ENCODE measurements around the gene SLC25A21.

The SLC25A21 gene

GRCh38 chr14:37091651-37092050 is 80.8 kb downstream of the SLC25A21 start:
- no peak overlapping the region for H3K9ac ChIP-seq (ENCODE audit: low read length)
- H4K20me1 ChIP-seq (ENCODE audit: low read depth, low read length), result no peaks in the 10 kb centered on the region
- H3K9me2 ChIP-seq (replicated peaks; ENCODE audit: insufficient read depth, low read length), result no peaks in the 10 kb centered on the region
- no peaks in the 10 kb centered on the region for H3K9me3 ChIP-seq (ENCODE audit: insufficient read depth, low read length)
- no peaks in the 10 kb centered on the region for H3K36me3 ChIP-seq (ENCODE audit: low read length)
- no peak overlapping the region for H3K4me3 ChIP-seq (ENCODE audit: insufficient read depth, low read length, poor library complexity, severe bottlenecking)
- no peak overlapping the region for H2AFZ ChIP-seq (ENCODE audit: low read depth, low read length, severe bottlenecking)
- no peak overlapping the region for H3K4me2 ChIP-seq (ENCODE audit: low read depth, low read length, poor library complexity, severe bottlenecking)
- no peaks in the 10 kb centered on the region for H3F3A ChIP-seq (ENCODE audit: insufficient read depth)
- H3K27me3 ChIP-seq (ENCODE audit: low read length), result no peaks in the 10 kb centered on the region
- no peak overlapping the region for H3K27ac ChIP-seq (ENCODE audit: low read depth, low read length)
- TF ChIP-seq EZH2phosphoT487 (conservative IDR thresholded peaks at IDR 0.05; ENCODE audit: low read length), result no peak
- TF ChIP-seq CTCF (IDR thresholded peaks at IDR 0.05; ENCODE audit: insufficient read depth, low read length, poor library complexity, severe bottlenecking), result no peak
- H3K79me2 ChIP-seq (ENCODE audit: insufficient read depth, low read length), result no peaks in the 10 kb centered on the region

- no peak overlapping the region for H3K4me2 ChIP-seq (ENCODE audit: low read depth, low read length, poor library complexity, severe bottlenecking)
- no peaks in the 10 kb centered on the region for H4K20me1 ChIP-seq (ENCODE audit: low read depth, low read length)
- no peaks in the 10 kb centered on the region for H3K9me2 ChIP-seq (replicated peaks; ENCODE audit: insufficient read depth, low read length)
- H3K36me3 ChIP-seq (ENCODE audit: low read length), result no peaks in the 10 kb centered on the region
- H2AFZ ChIP-seq (ENCODE audit: low read depth, low read length, severe bottlenecking), result no peak overlapping the region
- H3K79me2 ChIP-seq (ENCODE audit: insufficient read depth, low read length), result no peaks in the 10 kb centered on the region
- H3F3A ChIP-seq (ENCODE audit: insufficient read depth), result no peaks in the 10 kb centered on the region
- no peak overlapping the region for H3K9ac ChIP-seq (ENCODE audit: low read length)
- no peak for TF ChIP-seq EZH2phosphoT487 (conservative IDR thresholded peaks at IDR 0.05; ENCODE audit: low read length)
- TF ChIP-seq CTCF (IDR thresholded peaks at IDR 0.05; ENCODE audit: insufficient read depth, low read length, poor library complexity, severe bottlenecking), result no peak
- H3K27me3 ChIP-seq (ENCODE audit: low read length), result no peaks in the 10 kb centered on the region
- H3K9me3 ChIP-seq (ENCODE audit: insufficient read depth, low read length), result no peaks in the 10 kb centered on the region
- no peak overlapping the region for H3K27ac ChIP-seq (ENCODE audit: low read depth, low read length)
- H3K4me3 ChIP-seq (ENCODE audit: insufficient read depth, low read length, poor library complexity, severe bottlenecking), result no peak overlapping the region
Observed at GRCh38 chr14:37090026-37090425, 82.4 kb downstream of the SLC25A21 start.

GRCh38 chr14:37089410-37089809 is 83.0 kb downstream of the SLC25A21 start:
- no peak overlapping the region for H3K4me2 ChIP-seq (ENCODE audit: low read depth, low read length, poor library complexity, severe bottlenecking)
- H3K27ac ChIP-seq (ENCODE audit: low read depth, low read length), result no peak overlapping the region
- H3F3A ChIP-seq (ENCODE audit: insufficient read depth), result no peaks in the 10 kb centered on the region
- no peaks in the 10 kb centered on the region for H3K79me2 ChIP-seq (ENCODE audit: insufficient read depth, low read length)
- no peaks in the 10 kb centered on the region for H4K20me1 ChIP-seq (ENCODE audit: low read depth, low read length)
- TF ChIP-seq CTCF (IDR thresholded peaks at IDR 0.05; ENCODE audit: insufficient read depth, low read length, poor library complexity, severe bottlenecking) (no peak), EZH2phosphoT487 (conservative IDR thresholded peaks at IDR 0.05; ENCODE audit: low read length) (no peak)
- no peak overlapping the region for H3K4me3 ChIP-seq (ENCODE audit: insufficient read depth, low read length, poor library complexity, severe bottlenecking)
- H3K9me3 ChIP-seq (ENCODE audit: insufficient read depth, low read length), result no peaks in the 10 kb centered on the region
- H3K9ac ChIP-seq (ENCODE audit: low read length), result no peak overlapping the region
- no peaks in the 10 kb centered on the region for H3K9me2 ChIP-seq (replicated peaks; ENCODE audit: insufficient read depth, low read length)
- H3K36me3 ChIP-seq (ENCODE audit: low read length), result no peaks in the 10 kb centered on the region
- no peaks in the 10 kb centered on the region for H3K27me3 ChIP-seq (ENCODE audit: low read length)
- H2AFZ ChIP-seq (ENCODE audit: low read depth, low read length, severe bottlenecking), result no peak overlapping the region

All from SU-DHL-6 (cell line).